Stimulated activated CD4-positive, alpha-beta T cell treated with anti-CD3 and anti-CD28 coated beads, Interleukin-1b, Interleukin-23, amount 100 ng/mL, for 24 hours (primary cell): ENCODE measurements around the gene TAF4.

Source experiments
- DNase-seq, 4 experiments: peaks; one replicate each; pipeline ENCODE4 v3.0.0-alpha.2; 2020; ENCODE audit warnings: low read depth in 4 of 4, low spot score in 1 of 4

The TAF4 gene

DNA sequence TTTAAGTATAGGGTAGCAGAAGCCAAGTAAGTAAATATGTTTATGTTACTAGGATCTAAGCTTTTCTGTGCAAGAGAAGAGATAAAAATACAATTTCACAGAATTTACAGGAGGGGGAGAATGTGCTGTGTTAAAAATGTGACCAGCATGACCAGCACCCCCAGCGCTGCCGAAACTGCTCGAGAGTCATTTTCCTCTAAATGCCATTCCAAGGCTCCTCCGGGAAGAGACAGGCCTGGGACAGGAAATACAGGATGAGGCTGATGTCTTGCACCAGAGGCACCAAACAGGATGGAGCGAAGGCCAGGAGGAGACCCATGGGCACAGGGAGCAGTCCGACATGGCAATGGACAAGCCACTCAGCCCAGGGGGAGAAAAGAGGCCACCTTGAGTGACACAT lies 21.1 kb downstream of the TAF4 start:
- no peak for DNase-seq

DNA sequence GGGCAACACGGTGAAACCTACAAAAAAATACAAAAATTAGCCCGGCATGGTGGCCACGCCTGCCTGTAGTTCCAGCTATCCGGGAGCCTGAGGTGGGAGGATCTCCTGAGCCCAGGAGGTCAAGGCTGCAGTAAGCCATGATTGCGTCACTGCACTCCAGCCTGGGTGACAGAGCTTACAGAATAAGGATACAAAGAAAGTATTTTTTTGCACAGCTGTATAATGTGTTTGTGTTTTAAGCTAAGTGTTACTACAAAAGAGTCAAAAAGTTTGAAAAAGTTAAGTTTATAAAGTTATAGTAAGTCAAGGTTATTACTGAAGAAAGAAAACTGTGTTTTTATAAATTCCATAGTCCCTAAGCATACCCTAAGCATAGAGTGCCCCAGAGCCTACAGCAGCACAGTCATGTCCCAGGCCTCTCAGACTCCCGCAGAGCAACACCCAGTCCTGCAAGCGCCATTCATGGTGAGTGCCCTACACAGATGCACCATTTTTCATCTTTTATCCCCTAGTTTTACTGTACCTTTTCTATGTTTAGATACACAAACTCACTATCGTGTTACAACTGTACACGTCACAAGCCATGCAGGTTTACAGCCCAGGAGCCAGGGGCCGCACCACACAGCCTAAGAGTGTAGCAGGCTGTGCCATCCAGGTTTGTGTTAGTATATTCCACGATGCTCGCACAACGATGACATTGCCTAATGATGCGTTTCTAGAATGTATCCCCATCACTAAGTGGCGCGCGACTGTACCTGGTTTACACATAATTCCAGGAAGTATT lies 22.4 kb downstream of the TAF4 start:
- DNase-seq, result no peak

DNA sequence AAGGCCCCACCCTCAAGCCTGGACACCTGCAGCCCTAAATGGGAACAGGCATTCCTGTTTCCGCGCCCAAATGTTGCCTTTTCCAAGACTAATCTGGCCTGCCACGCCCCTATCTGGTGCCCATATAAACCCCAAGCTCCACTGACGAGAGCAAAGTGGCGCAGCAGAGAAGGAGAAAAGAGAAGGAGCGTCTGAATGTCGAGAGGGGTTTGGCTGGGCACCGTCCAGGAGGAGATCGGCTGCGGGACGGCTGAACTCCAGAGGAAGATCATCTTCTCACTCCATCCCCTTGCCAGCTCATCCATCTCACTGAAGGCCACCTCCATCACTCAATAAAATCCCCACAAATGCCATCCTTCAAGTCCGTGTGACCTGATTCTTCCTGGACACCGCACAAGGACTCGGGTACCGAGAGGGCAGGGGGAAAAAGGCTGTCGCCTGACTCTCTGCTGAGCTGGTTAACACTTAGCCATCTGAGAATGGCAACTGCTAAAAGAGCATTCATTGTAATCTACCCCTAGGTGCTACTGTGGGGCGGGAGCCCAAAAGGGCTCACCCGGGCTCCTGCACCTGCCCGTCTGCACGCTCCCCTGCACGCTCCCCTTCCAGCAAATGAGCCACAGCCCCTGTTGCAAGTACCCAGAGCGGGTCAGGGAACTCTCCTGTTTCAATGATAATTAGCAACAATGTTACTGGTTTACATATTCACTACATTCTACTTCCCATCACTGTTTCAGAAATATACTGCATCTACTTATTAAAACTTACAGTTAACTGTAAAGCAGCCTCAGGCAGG lies 23.5 kb downstream of the TAF4 start:
- no peak for DNase-seq

DNA sequence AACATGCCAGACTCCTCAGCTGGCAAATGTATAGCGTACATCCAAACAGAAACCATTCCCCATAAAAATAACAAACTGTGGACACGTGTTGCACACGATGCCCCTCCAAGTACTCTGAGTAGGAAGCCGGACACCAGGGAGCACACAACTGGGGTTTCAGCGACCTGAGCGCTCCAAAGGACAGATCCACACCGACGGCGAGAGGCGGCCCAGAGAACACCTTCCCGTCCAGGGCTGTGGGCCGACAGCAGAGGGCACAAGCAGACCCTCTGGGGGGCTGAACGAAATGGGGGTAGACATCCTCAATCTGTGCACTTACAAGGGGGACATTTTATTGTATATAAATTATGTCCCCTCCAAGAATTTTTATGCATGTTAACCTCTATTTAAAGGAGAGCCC lies 24.7 kb downstream of the TAF4 start:
- DNase-seq, result no peak

DNA sequence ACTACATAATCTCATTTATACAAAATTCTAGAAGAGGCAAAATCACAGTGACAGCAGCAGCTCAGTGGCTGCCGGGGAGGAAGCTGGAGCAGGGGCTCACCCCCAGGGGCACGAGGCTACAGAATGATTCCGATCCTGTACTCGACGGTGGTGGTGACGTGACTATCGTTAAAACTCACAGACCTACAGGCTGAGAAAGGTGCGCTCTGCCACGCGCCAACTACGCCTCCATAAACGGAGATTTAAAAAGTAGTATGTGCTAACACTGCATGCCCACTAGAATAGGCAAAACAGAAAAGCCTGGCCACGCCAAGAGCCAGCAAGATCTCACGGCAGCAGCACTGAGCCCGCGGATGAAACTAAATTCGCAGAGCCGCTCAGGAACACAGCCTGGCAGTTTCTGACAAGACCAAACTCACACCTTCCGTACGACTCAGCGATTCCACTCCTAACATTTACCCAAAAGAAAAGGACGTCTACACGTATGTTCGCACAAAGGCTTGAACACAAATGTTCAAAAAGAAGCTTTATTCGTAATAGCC lies 25.2 kb downstream of the TAF4 start:
- no peak for DNase-seq

DNA sequence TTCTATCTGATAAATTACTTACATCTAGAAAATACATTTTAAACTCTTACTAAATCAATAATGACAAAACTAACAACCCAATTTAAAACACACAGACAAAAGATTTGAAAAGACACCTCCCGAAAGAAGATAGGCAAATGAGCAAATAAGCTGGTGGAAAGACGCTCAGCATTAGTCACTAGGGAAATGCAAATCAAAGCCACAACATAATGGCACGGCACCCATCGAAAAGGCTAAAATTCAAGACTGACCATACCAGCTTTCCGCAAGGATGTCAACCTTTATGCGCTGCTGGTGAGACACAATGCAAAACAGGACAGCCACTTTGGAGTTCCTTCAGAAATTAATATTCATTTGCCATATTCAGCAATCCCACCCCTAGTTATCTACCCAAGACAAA lies 25.9 kb downstream of the TAF4 start:
- no peak for DNase-seq

DNA sequence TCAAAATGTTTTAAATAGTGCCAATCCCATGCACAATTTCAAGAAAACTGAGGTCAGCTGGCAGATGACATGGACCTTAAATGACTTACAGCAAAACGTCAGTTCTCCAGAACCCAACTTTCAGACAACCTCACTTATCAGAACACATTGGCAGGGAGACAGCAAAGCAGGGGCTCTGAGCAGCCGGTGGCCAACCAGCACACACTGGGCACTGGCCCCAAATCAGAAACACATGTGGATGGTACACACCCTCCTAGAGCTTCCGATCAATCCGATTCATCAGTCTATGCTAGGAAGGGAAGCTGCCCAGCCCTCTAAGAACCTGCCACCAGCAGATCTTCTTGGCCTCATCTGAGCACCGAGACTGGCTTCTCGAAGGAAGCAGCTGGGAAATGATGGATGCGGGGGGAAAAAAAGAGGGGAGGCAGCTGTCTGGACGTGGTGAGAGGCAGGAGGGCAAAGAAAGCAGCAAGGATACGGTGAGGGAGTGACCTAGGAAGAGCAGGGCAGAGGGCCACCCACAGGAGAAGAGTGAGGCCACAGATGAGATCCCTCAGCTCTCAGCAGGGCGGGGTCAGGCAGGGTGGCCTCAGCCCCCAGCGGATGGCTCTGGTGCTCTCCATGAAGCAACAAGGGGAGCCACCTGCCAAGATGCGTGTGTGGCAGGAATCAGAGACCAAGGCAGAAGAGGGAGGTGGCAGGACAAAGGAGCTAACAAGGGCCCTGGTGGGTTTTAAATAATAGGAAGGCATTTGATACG lies 32.9 kb downstream of the TAF4 start:
- no peak for DNase-seq

DNA sequence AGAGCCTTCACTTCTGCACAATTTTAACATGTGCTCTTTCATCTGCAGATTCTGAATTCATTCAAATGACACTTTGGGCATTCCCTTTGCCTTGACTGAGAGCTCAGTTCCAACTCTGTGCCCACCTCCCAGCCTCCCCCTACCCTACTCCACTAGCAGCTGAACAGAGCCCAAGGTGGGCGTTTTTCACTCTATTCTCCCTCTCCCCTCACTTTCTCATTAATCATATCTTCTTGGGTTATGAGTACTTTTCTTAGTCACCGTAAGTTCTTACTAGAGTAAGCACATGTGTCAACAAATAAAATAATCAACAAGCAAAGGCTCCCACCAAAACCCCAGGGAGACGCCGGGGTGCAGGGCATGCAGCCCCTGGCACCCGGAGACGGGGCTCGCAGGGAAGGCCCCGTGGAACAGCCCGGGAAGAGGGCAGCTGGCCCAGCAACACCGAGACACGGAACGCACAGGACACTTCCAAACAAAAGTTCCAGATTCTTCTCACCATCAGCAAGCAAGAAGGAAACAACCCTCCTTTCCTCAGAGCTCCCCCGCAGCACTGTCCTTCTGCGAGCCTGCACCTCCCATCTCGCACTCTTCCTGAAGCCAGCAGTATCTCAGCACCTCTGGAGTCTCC lies 34.1 kb downstream of the TAF4 start:
- no peak for DNase-seq

DNA sequence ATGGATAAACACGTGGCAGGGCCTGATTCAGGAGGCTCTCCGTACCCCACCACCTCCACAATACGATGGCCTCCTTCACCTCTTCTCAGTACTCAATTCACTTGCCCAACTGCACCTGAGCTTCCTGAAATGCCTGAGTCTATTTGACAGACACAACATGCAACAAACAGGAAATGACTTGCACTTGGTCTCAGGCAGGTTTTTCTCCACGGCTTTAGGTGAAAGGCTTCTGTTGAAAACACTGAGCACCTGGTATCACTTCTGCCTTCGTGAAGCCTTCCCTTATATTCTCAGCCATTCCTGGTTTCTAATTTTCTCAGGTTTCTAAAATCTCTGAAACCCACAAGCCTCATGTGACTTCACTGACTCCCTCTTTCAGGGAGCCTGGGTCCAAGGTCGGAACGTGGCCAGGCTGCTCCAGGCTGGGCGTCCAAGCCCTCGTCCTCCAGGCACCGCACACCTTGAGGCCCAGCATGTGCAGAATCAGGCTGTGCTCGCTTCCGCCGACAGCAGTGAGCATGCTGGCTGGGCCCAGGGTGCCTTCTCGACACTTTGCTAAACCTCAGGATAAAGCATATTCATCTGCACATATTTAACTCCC lies 34.7 kb downstream of the TAF4 start:
- no peak for DNase-seq

DNA sequence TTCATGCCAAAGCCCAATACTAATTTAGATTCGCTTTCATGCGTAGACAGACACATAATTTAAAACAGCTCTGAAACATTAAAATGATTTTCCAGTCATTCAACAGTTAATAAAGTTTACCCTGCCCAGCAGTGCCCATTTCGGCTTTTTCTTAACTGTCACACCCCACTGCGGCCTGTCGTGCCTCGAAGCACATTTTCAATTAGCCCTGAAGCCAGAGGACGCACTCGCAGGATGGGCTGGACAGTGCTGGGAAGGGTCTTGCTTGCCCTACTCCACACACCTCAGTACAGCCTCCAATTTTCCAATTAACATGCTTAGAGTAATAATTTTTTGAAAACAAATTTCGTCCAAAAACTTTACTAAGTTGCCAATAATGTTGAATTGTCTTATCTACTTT lies 35.3 kb downstream of the TAF4 start:
- no peak for DNase-seq

DNA sequence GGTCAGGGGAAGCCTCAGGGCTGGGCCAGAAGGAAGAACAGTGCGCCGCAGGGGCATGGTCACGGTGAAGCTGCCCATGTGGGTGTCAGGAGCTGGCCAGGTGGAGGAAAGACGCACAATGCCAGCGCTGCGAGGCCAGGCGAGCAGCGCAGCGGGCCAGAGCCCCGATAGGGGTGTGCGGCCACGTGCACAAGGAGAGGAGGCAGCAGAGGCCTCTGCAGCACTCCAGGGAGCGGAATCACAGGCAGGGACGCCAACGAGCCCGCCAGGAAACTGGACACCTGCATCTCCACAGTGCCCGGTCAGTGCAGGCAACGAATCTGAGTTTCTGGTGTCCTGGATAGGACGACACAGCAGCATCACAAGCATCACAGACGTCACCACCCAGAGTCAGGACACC lies 35.7 kb downstream of the TAF4 start:
- DNase-seq, result no peak

DNA sequence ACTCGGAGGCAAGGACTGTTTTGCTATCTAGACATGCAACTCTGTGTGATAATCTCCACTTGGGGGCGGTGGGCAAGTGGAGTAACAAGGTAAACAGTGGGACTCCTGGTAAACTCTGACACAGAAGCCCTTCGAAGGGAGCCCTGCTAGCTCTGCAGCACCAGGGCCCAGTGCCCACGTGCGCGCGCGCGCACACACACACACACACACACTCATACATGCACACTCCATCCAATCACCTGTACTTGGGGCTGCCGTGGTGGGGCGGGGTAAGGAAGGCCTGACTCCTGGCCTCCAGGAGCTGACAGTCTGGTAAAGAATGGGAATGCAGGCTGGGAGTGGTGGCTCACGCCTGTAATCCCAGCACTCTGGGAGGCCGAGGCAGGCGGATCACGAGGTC lies 36.4 kb downstream of the TAF4 start:
- DNase-seq, result no peak

DNA sequence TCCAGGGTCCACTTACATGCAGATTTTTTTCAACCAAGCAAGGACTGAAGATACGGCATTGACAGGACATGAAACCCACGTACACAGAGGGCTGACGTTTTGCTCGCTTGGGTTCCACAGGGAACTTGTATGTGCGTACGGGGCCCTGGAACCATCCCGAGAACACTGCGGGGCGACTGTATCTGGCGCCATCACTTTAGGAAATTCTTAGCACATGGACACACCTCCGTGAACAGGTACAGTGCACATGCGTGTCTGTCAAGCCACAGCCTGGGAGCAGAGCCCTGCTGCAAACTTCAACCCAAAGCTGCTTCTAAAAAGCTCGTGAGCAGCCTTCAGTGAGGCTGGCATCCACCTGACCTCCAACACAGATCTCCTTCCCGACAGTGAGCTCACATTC lies 37.3 kb downstream of the TAF4 start:
- DNase-seq, result no peak

DNA sequence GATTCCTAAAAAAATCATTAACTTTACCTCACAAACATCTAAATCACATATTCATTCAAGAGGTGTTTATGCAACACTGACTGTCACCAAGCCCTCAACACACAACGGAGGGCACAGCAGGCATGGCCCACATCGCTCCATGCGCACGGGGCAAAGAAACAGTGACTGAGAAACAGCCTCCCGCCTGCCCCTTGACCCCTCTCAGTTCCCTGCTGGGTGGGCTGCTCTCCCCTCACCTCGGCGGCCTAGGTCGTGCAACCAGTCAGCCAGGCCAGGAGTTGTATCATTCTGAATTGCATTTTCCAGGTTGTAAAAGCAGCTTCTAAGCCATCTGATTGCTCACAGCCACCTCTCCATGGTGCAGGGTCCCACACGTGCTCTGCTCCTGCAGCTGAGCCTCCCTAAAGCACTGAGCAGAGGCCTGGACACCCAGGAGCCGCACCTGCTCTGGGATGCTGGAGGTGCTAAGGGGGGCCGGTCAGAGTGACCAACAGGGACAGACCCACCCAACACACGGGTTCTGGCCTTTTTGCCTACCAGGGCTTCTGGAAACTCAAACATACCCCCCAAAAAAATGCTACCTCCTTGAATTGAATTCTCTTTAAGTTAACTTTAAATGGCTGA lies 37.9 kb downstream of the TAF4 start:
- DNase-seq, result no peak

DNA sequence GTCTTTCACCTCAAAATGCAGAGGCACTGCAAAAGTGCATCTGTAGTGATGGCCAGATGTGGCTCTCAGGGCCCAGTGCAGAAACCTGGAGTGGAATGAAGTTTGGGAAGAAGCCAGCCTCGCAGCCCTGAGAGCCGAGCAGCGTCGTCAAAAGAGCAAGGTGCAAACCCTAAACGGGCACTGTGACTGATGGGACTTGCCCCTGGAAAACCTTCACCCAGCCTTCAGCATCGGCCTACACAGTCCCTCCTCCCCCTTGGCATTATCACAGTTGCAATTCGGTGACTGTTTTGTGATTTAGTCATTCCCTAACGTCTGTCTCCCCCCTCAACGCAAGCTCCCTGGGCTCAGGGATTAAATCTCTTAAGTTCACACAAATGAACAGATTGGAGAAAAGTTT lies 38.6 kb downstream of the TAF4 start:
- no peak for DNase-seq

DNA sequence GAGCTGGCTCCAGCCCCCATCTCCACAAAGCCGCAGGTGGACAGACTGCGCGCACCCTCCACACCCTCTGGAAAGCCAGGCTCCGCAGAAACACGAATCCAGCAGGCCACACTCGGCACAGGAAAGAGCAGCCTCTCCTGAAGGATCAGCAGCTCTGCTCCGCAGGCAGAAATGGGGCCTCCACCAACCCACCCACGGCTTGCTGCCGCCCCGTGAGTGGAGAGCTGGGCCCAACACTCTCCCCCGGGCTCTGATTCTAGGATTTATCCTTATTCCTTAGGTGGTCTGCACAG lies 39.2 kb downstream of the TAF4 start:
- DNase-seq, result no peak

DNA sequence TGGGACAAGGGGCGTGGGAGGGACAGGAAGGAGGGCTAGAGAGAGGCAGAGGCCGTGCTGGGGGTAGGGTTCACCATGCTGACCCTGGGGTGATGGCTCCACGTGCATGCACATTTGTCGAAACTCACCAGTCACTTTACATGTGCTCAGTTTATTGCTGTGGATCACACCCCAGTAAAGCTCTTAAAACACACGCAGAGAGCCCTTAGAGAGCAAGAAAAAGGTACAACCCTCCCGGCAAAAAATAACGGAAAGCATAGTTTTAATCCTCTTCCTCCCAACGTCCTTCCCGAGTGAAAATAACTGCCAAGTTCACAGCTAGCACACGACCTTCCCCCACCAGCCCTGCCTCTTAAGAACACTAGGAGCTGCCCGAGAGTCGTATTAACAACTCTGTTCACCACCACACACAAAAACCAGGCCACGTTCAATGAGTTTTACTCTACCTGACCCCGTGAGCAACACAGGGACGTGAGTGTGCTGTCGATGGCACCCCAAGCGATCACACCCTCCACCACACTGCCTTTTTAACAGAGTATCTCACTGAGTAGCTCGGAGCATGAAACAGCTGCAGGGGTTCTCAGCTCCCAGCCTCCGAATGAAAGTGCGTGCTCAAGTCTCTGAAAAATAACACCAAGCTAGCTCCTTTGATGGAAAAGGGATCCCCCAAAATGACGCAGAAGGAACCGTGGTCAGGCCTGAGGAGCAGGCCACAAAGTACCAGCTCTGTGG lies 39.7 kb downstream of the TAF4 start:
- DNase-seq, result no peak

DNA sequence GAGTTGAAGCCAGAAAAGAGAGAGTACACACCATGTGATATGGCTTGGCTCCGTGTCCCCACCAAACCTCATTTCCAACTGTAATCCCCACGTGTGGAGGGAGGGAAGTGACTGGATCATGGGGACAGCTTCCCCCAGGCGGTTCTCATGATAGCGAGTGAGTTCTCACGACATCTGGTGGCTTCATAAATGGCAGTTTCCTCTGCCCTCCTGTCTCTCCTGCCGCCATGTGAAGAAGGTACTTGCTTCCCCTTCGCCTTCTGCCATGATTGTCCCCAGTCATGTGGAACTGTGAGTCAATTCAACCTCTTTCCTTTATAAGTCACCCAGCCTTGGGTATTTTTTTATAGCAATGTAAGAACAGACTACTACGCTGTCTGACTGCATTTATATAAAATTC lies 40.3 kb downstream of the TAF4 start:
- DNase-seq, result no peak

DNA sequence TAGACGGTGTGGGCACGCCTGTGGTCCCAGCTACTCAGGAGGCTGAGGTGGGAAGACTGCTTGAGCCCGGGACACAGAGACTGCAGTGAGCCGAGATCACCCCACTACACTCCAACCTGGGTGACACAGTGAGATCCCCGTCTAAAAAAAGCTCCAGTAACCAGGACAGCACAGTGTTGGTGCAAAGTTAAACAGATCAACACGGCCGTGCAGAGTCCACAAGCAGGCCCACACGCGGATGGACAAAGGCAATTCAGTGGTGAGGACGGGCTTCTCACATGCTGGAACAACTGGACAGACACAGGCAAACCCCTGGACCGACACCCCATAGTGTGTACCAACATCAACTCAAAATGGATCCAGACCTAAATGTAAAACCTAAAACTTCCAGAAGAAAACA lies 41.7 kb downstream of the TAF4 start:
- DNase-seq, result no peak

DNA sequence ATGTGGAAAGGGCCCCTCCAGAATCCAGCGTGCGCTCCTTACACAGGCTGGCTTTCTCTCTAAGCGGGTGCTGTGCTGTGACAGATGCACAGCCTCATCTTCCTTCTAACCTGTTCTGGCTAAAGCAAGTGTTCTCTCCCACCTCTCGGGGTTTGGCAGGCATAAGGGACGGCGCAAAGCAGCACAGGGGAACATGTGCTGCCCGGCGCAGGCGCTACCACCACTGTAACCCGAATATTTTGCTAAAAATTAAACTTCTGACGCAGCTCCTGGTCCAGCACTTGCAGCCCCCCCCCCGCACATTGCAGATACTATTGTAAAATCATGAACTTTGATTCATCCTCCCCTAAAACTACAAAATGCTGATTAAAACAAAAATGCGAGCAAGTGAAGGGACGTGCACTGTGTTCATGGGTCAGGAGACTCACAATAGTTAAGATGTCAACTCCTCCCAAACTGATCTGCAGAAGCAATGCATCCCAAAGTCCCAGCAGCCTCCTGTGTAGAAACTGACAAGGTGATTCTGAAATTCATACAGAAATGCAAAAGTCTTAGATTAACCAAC lies 43.0 kb downstream of the TAF4 start:
- DNase-seq, result no peak
